ENCODE results near the gene GNAT1. TPM values are rescaled to one million over a fixed set of nuclear protein-coding genes. Genes with fewer than 3 reads are reported as not detected.
"Not testable (repeated sequence)": the region's sequence is repeated elsewhere in the genome, so short reads cannot be mapped to it uniquely, and the experiment has no call there.

The GNAT1 gene
- total RNA-seq, 2 experiments from 2014 or later, result not detected

DNA sequence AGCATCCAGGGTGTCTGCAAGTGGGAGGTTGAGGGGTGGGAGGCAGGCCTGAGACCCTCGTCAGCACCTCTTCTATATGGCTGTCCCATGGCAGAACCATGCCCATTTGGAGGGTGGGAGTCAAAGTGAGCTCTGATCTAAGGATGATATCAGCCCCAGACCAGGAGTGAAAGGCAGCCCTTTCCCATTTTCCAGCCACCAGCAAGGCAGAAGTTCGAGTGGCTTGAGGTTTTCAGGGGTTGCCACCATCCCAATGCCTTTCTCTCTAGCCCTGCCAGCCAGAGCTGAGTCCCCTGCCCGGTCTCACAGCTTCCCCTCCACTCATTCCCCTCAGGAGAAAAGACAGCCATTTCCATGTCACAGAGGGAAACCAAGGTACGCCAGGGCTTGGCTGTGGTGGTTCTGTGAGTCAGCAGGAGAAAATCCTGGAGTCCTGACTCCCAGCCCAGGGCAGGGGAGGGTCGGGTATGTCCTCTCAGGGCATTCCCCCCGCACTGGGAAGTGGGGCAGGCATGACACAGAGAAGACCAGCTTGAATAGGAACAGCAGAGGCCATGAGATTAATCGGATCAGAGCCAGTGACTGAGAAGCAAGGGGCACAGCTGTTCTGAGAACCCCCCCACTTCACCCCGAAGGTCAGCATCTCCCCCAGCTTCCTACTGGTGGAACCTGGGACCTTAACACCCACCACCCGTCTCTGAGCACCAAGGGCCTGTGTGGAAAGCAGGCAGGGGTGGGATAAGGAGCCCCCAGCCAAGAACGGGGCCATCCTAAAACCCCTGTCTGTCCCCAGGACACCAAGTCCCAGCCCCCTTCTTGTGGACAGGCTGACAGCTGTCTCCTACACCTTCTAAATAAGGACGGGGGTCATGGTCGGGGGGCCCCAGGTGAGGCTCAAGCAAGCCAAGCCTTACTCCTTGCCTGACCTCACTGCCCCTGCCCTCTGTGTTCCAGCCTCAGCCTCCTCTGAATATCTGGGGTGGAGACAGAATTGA lies 12.7 kb downstream of the GNAT1 start:
- Mint-ChIP-seq H3K36me3 (no peaks in the 10 kb centered on the region), H3K9me3 (ENCODE audit: low read depth) (no peaks in the 10 kb centered on the region), H3K27me3 (peaks cover 60% of the 10 kb centered on the region), H3K4me3 (no peak overlapping the region), H3K27ac (no peak overlapping the region), H3K4me1 (no peaks in the 10 kb centered on the region)
- DNase-seq (no peak), ATAC-seq (no peak)
- CTCF ChIA-PET, result interaction anchor here (0.8 to 12.4 kb wide), 6 partner anchors 11 to 88 kb away, joined by 3 to 95 read pairs (median 4); partner anchors contain the start of gene GNAT1

DNA sequence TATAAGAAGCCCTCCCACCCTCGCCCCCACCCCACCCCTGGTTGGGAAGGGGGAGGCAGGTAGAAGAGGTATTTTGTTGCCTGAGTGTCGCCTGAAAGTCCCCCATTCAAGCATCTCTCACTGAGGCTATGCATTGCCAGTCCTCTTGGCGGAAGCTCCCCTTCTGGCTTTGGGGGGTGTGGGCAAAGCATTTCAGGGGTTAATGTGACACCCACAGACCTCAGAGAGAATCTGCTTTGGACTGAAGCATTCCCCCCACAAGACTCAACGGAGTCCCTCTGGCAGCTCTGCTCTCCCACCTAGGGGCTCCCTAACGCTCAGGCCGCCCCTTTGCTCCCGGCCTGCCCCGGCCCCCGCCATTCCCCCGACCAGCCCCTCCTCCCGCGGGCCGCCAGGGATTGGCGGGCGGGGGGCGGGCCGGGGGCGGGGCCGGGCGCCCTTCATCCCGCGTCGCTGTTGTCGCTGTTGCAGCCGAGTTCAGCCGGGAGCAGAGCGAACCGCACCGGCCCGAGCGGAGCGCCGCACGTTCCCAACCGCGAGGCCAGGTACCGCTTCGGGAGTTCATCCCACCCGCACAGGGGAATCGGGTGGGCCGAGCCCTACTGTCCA lies 13.5 kb downstream of the GNAT1 start, which contains the start of gene SLC38A3:
SLC38A3 (plus strand) TSS at position 468 of the 609 bp plus-strand sequence. CDS start 8,929 bp downstream, outside the sequence.
- DNase-seq (no peak), ATAC-seq (peak; percentile 25)
- Mint-ChIP-seq H3K36me3 (no peaks in the 10 kb centered on the region), H3K9me3 (ENCODE audit: low read depth) (no peaks in the 10 kb centered on the region), H3K4me1 (no peaks in the 10 kb centered on the region), H3K27me3 (peaks cover 58% of the 10 kb centered on the region), H3K4me3 (no peak within 1 kb of the TSS), H3K27ac (no peak within 1 kb of the TSS)
- CTCF ChIA-PET, result interaction anchor here (1.2 to 12.4 kb wide), 4 partner anchors 12 to 85 kb away, joined by 3 to 95 read pairs (median 4); partner anchors contain the start of gene GNAT1

- CTCF ChIA-PET, result interaction anchor here (0.5 to 12.4 kb wide), 3 partner anchors 13 to 20 kb away, joined by 3 to 95 read pairs (median 5); partner anchors contain the start of gene GNAT1
- DNase-seq (peak; percentile 50), ATAC-seq (peak; percentile 52)
- Mint-ChIP-seq H3K9me3 (ENCODE audit: low read depth) (no peaks in the 10 kb centered on the region), H3K36me3 (no peaks in the 10 kb centered on the region), H3K4me3 (no peak overlapping the region), H3K4me1 (no peaks in the 10 kb centered on the region), H3K27ac (no peak overlapping the region), H3K27me3 (peaks cover 57% of the 10 kb centered on the region)
Observed at GRCh38 chr3:50205413-50206276, 14.2 kb downstream of the GNAT1 start.

- no peaks in the 10 kb centered on the region for H3K9me3 Mint-ChIP-seq (ENCODE audit: low read depth)
- peaks cover 2% of the 10 kb centered on the region for H3K4me1 Mint-ChIP-seq
- H3K27ac Mint-ChIP-seq, result no peak overlapping the region
- CTCF ChIA-PET, result interaction anchor here (0.8 to 12.4 kb wide), 4 partner anchors 14 to 28 kb away, joined by 3 to 95 read pairs (median 6); partner anchors contain the start of gene GNAT1
- no peak overlapping the region for H3K4me3 Mint-ChIP-seq
- H3K36me3 Mint-ChIP-seq, result no peaks in the 10 kb centered on the region
- H3K27me3 Mint-ChIP-seq, result peaks cover 47% of the 10 kb centered on the region
- DNase-seq, result no peak
- ATAC-seq, result no peak
Observed at GRCh38 chr3:50207359-50208042, 16.1 kb downstream of the GNAT1 start.

GRCh38 chr3:50208677-50209344 lies 17.4 kb downstream of the GNAT1 start:
- Mint-ChIP-seq H3K27ac (no peak overlapping the region), H3K4me1 (peaks cover 2% of the 10 kb centered on the region), H3K27me3 (peaks cover 35% of the 10 kb centered on the region), H3K36me3 (no peaks in the 10 kb centered on the region), H3K4me3 (no peak overlapping the region), H3K9me3 (ENCODE audit: low read depth) (no peaks in the 10 kb centered on the region)
- CTCF ChIA-PET, result interaction anchor here (0.6 to 12.4 kb wide), 4 partner anchors 13 to 18 kb away, joined by 3 to 95 read pairs (median 6); partner anchors contain the start of gene GNAT1
- no peak for DNase-seq
- ATAC-seq, result no peak

GRCh38 chr3:50210176-50210509 lies 18.7 kb downstream of the GNAT1 start:
- no peak for DNase-seq

DNA sequence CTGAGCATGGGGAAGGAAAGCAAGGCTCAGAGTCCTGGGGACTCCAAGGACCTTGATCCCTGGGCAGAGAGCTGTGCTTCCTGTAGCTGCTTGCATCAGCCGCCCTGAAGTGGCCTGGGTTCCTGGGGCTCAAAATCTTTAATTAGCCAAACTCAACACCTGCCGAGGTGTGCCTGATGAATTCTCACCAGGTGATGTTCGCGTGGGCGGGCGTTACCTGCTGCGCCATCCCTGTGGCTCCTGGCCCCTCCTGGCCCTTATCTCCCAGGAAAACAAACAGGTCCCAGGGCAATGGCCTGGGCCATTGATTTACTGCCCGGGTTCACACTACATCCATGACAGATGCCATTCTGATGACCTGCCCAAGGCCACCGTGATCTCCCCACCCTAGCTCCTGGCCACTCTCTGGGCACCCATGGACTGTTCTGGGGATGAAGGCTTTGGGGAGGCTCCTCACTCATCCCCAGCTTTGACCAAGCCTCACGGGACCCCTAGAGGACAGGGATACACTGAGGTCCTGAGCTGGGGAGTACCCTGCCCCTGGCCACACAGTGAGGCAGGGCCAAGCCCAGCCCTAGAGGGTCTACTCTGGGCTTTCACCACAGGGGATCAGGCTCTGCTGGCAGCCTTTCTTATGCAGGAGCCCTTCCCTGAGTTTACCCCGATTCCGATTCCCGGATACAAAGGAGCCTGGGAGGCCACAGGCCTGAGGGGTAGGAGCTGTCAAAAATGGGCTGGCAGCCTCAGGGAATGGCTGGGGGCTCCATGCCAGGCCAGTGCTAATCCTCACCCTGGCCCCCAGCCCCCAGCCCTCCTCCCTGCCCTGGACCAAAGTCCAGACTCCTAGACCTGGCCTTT lies 19.3 kb downstream of the GNAT1 start:
- peaks cover 2% of the 10 kb centered on the region for H3K4me1 Mint-ChIP-seq
- H3K9me3 Mint-ChIP-seq (ENCODE audit: low read depth), result no peaks in the 10 kb centered on the region
- H3K27me3 Mint-ChIP-seq, result peaks cover 22% of the 10 kb centered on the region
- CTCF ChIA-PET, result interaction anchor here (0.9 to 12.4 kb wide), 5 partner anchors 10 to 47 kb away, joined by 3 to 95 read pairs (median 4); partner anchors contain the start of gene GNAT1
- no peak overlapping the region for H3K27ac Mint-ChIP-seq
- ATAC-seq, result no peak
- H3K36me3 Mint-ChIP-seq, result no peaks in the 10 kb centered on the region
- DNase-seq, result no peak
- H3K4me3 Mint-ChIP-seq, result no peak overlapping the region

More at GRCh38 chr3:50210176-50210509, 18.7 kb downstream of the GNAT1 start:
- no peak overlapping the region for H3K4me3 Mint-ChIP-seq
- H3K27me3 Mint-ChIP-seq, result peaks cover 24% of the 10 kb centered on the region
- peaks cover 2% of the 10 kb centered on the region for H3K4me1 Mint-ChIP-seq
- ATAC-seq, result no peak
- no peaks in the 10 kb centered on the region for H3K9me3 Mint-ChIP-seq (ENCODE audit: low read depth)
- CTCF ChIA-PET, result interaction anchor here (1.6 to 12.4 kb wide), 3 partner anchors 16 to 36 kb away, joined by 3 to 95 read pairs (median 17); partner anchors contain the start of gene GNAT1
- H3K27ac Mint-ChIP-seq, result no peak overlapping the region
- no peaks in the 10 kb centered on the region for H3K36me3 Mint-ChIP-seq

GRCh38 chr3:50211368-50211717 lies 19.9 kb downstream of the GNAT1 start:
- CTCF ChIA-PET, result interaction anchor here (0.7 to 12.4 kb wide), 6 partner anchors 9 to 47 kb away, joined by 3 to 95 read pairs (median 4); partner anchors contain the start of gene GNAT1
- not testable (repeated sequence) for H3K4me3 Mint-ChIP-seq; H3K9me3 Mint-ChIP-seq (ENCODE audit: low read depth); H3K36me3 Mint-ChIP-seq; H3K4me1 Mint-ChIP-seq; H3K27ac Mint-ChIP-seq; DNase-seq; ATAC-seq
- peaks cover 18% of the 10 kb centered on the region for H3K27me3 Mint-ChIP-seq

GRCh38 chr3:50211930-50212329 lies 20.5 kb downstream of the GNAT1 start:
- CTCF ChIA-PET, result interaction anchor here (0.7 to 12.4 kb wide), 5 partner anchors 9 to 48 kb away, joined by 3 to 95 read pairs (median 4); partner anchors contain the start of gene GNAT1
- Mint-ChIP-seq H3K4me3 (no peak overlapping the region), H3K27me3 (peaks cover 12% of the 10 kb centered on the region), H3K9me3 (ENCODE audit: low read depth) (no peaks in the 10 kb centered on the region), H3K27ac (no peak overlapping the region), H3K36me3 (no peaks in the 10 kb centered on the region), H3K4me1 (peaks cover 2% of the 10 kb centered on the region)
- peak; percentile 43 for ATAC-seq
- DNase-seq, result no peak

- DNase-seq (no peak), ATAC-seq (no peak)
- Mint-ChIP-seq H3K27me3 (peaks cover 8% of the 10 kb centered on the region), H3K4me3 (no peak overlapping the region), H3K9me3 (ENCODE audit: low read depth) (no peaks in the 10 kb centered on the region), H3K27ac (no peak overlapping the region), H3K36me3 (no peaks in the 10 kb centered on the region), H3K4me1 (peaks cover 2% of the 10 kb centered on the region)
- CTCF ChIA-PET, result interaction anchor here (3.1 to 12.4 kb wide), 2 partner anchors 14 to 19 kb away, joined by 17 to 95 read pairs; partner anchors contain the start of gene GNAT1
Observed at GRCh38 chr3:50212502-50212901, 21.1 kb downstream of the GNAT1 start.

DNA sequence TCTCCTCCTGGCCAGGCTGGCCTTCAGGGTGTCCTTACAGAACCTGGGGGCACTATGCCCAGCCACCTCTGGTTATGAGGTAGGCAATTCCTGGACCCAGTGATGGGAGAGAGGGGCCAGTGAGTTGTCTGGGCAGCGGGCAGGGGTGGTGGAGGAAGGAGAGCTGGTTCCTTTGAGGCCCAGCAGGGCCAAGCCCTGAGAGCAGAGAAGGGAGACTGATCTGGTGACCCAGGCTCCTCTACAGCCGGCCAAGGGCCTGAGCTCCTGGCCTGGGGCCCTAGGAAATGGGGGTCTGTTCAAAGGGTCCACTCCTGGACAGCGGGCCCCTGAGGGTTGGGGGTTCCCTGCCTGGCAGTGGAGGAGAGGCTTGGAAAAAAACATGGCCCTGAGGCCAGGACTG lies 21.6 kb downstream of the GNAT1 start:
- Mint-ChIP-seq H3K9me3 (ENCODE audit: low read depth) (no peaks in the 10 kb centered on the region), H3K27ac (no peak overlapping the region), H3K4me1 (peaks cover 2% of the 10 kb centered on the region), H3K4me3 (no peak overlapping the region), H3K36me3 (no peaks in the 10 kb centered on the region), H3K27me3 (peaks cover 3% of the 10 kb centered on the region)
- ATAC-seq (no peak), DNase-seq (no peak)
- CTCF ChIA-PET, result interaction anchor here (1.1 to 12.4 kb wide), 2 partner anchors 13 to 20 kb away, joined by 3 to 95 read pairs; partner anchors contain the start of gene GNAT1

Measured in activated CD8-positive, alpha-beta memory T cell treated with anti-CD3 and anti-CD28 coated beads, Interleukin-2, amount 10 ng/mL, durations not matched to agents 7 days and 5 days (primary cell).